Astrocyte of the spinal cord (primary cell): ENCODE data around the gene TMEM178B.

Source experiments
- DNase-seq: peaks from one replicate; pipeline ENCODE4 v3.0.0; 2011; ENCODE audit warnings: low read depth, low spot score
- H3K4me3 ChIP-seq: 2 replicates; pipeline ENCODE4 v1.5.1; 2011; ENCODE audit warnings: low read depth, mild to moderate bottlenecking, low read length, moderate library complexity
- CTCF ChIP-seq: IDR thresholded peaks from 2 replicates; pipeline ENCODE4 v1.5.1; 2012; ENCODE audit warnings: low read depth, mild to moderate bottlenecking, low read length, inconsistent platforms
- in situ Hi-C: cut with HindIII; loops from 2 replicates; pipeline ENCODE4 v1.10.0; 2017; ENCODE audit warnings: low sequenced_read_pairs

Gene TMEM178B

GRCh38 chr7:141417506-141417905, 343.6 kb downstream of the TMEM178B start:
- in situ Hi-C loops: no loop called here
- no peak for DNase-seq

GRCh38 chr7:141418066-141418465, 344.2 kb downstream of the TMEM178B start:
- TF ChIP-seq CTCF: no peak
- no peak for DNase-seq
- no peak overlapping the region for H3K4me3 ChIP-seq
- in situ Hi-C loops: no loop called here

More at GRCh38 chr7:141417506-141417905, 343.6 kb downstream of the TMEM178B start:
- no peak for TF ChIP-seq CTCF
- H3K4me3 ChIP-seq: no peak overlapping the region

- no peak overlapping the region for H3K4me3 ChIP-seq
- DNase-seq: no peak
- in situ Hi-C loops: no loop called here
- no peak for TF ChIP-seq CTCF
Measured at GRCh38 chr7:141421306-141421705, 347.4 kb downstream of the TMEM178B start.

GRCh38 chr7:141427134-141427533, 353.3 kb downstream of the TMEM178B start:
- in situ Hi-C loops: no loop called here
- DNase-seq: no peak

GRCh38 chr7:141430455-141431139, 356.7 kb downstream of the TMEM178B start:
- no peak for TF ChIP-seq CTCF
- H3K4me3 ChIP-seq: no peak overlapping the region
- in situ Hi-C loops: no loop called here
- DNase-seq: no peak

More at GRCh38 chr7:141427134-141427533, 353.3 kb downstream of the TMEM178B start:
- no peak overlapping the region for H3K4me3 ChIP-seq
- no peak for TF ChIP-seq CTCF

GRCh38 chr7:141431140-141431479, 357.2 kb downstream of the TMEM178B start:
- no peak for TF ChIP-seq CTCF
- in situ Hi-C loops: no loop called here
- H3K4me3 ChIP-seq: no peak overlapping the region
- DNase-seq: no peak
